Stimulated activated CD8-positive, alpha-beta memory T cell treated with anti-CD3 and anti-CD28 coated beads, Interleukin-4, amount 100 ng/mL, for 1 hour (primary cell): ENCODE results near the gene C1orf53.

Experiments
- DNase-seq, 2 donors: peaks; one replicate each; pipeline ENCODE4 v3.0.0-alpha.2; 2020; ENCODE audit warnings: low read depth in 2 of 2, low spot score in 1 of 2

C1orf53 gene

DNA sequence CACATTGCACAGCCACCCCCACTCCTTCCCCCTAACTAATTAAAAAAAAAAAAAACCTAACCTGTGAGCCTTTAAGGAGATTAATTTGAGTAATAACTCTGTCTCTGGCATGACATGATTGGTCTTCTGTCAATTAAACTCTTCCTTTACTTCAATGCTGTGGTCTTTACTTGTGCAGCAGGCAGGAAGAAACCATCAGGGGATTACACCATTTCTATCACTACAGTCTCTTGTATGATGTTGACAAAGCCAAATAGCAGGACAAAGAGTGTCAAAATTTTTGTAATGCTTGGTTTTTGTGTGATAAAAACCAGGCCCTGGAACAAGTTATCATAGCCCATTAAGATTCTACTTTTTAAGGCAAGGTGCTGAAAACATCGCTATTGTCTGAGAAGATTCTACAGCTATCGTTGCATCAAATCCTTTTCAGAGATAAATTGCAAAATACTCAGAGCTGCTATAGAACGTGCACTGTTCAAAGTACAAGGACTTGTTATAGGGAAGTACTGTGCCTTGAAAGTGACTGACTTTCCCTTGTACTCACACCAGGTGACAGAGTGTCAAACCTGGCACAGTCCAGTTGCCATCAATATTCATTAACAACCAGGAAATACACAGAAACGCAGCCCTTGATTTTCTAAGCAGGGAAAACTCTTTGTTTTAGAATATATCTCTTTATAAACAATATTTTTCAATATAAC, 52.4 kb downstream of the C1orf53 start:
- no peak for DNase-seq

DNA sequence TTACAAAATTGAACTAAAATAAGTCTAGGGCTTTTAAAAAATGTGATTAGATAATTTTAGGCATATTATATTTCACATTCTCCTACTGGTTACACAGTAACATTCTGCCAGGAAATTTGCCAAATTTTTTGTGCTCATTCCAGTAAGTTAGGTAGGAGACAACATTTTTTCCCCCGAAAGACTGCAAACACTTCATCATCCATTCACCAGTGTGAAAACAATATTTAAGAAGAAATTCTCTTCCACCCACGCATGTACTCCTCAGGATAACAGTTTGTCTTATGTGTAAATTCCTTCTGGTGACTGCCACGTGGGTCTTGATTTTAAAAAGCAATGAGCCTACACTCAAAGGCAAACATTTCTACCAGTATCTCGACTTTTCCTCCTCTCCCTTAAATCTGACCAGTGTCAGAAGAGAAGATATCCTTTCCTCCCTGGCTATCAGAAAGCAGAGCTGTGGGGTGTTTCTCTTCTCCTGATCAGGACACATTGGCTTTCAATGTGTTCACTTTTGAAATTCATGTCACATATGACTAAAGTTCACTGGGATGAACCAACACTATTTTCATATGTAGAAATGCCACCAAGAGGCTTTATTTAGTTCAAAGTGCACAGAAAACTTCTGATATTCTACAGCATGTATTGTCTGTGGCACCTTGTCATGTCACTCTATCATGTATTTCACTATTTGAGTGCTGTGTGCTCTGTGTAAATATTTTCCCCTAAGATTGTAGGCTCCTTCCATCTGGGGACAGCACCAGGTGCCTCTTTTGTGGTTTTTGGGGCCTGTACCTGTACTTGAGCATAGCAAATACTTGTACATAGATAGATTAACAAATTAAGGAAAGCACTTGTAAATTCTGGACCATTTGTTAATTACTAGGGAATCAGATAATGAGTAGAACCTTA, 53.3 kb downstream of the C1orf53 start:
- no peak for DNase-seq
